NCI-H526 (cell line): ENCODE data around the gene TSEN54.

Experiments
- DNase-seq, 2 experiments: peaks; one replicate each; lab custom pipeline; 2025; lab: John Stamatoyannopoulos, UW

The TSEN54 gene

GRCh38 chr17:75488693-75489510 is 27.4 kb upstream of the TSEN54 start:
- DNase-seq = no peak

GRCh38 chr17:75489511-75489955 is 26.8 kb upstream of the TSEN54 start:
- DNase-seq = no peak

GRCh38 chr17:75490173-75490743 is 26.1 kb upstream of the TSEN54 start:
- no peak for DNase-seq

DNA sequence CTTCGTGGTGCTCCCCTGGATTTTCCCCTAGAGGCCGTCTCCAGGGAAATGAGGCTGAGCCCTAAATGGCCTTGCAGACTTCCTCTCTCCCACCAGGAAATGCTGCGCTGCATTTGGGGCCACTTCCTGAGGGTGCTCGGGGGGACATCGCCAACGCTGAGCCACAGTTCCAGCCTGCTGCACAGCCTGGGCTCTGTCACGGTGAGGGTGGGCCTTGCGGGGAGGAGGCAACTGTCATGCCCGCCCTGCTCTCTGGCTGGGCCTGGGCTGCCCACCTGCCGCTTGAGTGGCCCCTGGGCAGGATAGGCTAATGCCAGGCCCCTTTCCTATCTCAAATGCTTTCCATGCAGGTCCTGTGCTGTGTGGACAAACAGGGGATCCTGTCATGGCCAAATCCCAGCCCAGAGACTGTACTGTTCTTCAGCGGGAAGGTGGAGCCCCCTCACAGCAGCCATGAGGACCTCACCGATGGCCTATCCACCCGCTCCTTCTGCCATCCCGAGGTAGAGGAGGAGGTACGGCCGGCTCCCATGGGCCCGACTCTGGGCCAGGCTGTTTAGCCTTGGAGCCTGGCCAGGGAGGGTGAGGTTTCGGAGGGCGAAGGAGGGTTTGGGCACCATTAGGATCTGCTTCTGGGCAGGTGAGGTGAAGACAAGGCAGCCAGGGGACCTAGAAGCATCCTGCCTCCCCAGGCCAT is 25.2 kb upstream of the TSEN54 start:
- DNase-seq = no peak

GRCh38 chr17:75491680-75492079 is 24.6 kb upstream of the TSEN54 start:
- no peak for DNase-seq

DNA sequence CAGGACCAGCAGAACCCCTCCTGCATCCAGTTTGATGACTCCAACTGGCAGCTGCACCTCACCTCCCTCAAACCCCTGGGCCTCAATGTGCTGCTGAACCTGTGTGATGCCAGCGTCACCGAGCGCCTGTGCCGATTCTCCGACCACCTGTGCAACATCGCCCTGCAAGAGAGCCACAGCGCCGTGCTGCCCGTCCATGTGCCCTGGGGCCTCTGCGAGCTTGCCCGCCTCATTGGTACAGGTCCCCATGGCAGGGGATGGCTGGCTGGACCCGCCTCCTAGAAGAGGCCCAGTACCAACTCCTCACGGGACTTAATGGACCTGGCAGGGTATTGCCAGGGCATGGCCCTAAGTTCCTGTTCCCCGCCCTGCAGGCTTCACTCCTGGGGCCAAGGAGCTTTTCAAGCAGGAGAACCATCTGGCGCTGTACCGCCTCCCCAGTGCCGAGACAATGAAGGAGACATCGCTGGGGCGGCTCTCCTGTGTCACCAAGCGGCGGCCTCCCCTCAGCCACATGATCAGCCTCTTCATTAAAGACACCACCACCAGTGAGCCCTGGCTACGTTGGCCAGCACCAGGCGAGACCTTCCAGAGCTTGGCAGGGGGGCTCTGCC is 23.7 kb upstream of the TSEN54 start:
- DNase-seq = no peak

DNA sequence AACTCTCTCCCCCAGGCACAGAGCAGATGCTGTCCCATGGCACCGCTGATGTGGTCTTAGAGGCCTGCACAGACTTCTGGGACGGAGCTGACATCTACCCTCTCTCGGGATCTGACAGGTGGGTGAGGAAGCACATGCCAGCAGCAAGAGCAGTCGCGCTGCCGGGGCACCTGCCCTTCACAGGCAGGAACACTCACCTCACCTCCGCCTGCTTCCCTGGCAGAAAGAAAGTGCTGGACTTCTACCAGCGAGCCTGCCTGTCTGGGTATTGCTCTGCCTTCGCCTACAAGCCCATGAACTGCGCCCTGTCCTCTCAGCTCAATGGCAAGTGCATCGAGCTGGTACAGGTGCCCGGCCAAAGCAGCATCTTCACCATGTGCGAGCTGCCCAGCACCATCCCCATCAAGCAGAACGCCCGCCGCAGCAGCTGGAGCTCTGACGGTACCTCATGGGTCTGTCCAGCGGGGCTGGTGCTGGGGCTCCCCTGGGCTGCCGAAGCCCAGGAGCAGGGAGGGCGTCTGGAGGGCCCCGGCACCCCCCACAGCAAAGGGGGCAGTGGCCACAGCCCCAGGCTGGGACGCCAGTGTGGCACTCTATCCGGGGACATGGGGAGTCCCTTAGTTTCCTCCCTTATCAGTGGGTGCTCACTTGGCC is 22.7 kb upstream of the TSEN54 start:
- no peak for DNase-seq

DNA sequence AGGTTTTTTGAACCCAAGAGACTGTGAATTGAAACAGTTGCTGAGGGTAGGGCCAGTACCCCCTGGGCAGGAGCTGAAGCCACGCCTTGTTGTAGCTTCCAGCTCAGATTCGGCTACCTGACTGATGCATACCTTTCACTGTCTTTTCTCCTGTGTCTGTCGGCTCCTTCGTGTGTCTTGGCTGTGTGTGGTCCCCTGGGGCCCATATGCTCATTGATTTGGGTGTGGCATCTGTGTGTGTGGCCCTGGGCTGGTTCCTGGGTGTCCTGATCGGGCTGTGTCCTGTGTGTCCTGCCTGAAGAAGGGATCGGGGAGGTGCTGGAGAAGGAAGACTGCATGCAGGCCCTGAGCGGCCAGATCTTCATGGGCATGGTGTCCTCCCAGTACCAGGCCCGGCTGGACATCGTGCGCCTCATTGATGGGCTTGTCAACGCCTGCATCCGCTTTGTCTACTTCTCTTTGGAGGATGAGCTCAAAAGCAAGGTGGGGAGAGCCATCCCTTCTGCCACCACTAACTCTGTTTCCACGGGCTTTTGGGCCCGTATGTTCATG is 21.9 kb upstream of the TSEN54 start:
- DNase-seq = no peak

GRCh38 chr17:75496005-75496404 is 20.3 kb upstream of the TSEN54 start:
- DNase-seq = no peak

DNA sequence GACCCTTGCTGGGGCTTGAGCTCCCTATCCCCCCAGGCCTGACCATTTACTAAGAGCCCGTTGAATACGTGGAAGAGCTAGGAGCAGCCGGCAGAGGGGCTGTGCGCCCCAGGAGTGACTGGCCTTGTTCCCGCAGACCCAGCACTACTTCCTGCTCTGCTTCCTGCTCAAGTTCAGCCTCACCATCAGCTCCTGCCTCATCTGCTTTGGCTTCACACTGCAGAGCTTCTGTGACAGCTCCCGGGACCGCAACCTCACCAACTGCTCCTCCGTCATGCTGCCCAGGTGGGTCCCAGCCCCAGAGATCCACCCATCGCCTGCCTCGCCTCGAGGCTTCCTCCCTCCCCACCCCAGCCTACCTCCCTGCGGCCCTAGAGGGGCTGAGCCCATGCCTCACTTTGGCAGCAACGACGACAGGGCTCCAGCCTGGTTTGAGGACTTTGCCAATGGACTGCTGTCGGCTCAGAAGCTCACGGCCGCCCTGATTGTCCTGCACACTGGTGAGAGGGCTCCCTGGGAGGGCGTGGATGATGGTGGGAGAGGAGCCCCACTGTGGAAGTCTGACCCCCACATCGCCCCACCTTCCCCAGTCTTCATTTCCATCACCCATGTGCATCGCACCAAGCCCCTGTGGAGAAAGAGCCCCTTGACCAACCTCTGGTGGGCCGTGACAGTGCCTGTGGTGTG is 18.1 kb upstream of the TSEN54 start:
- DNase-seq = no peak

DNA sequence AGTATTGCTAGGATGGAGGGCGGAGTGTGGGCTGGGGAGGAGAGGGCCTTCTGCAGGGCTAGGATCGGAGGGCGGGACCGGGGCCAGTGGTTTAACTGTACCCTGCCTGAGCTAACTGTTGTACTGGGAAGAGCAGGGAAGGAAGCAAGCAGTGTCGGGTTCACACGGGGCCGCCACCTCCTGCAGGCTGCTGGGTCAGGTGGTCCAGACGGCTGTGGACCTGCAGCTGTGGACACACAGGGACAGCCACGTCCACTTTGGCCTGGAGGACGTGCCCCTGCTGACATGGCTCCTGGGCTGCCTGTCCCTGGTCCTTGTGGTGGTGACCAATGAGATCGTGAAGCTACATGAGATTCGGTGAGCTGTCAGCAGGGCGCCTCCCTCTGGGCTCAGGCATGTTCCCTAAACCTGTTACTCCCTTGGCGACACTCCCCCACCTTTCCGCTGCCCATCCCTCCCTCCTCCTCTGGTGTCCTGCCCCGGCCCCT is 17.6 kb upstream of the TSEN54 start:
- DNase-seq = no peak

GRCh38 chr17:75499313-75500022 is 16.9 kb upstream of the TSEN54 start:
- no peak for DNase-seq

- DNase-seq = no peak
Measured at GRCh38 chr17:75500419-75501216, 15.7 kb upstream of the TSEN54 start.

DNA sequence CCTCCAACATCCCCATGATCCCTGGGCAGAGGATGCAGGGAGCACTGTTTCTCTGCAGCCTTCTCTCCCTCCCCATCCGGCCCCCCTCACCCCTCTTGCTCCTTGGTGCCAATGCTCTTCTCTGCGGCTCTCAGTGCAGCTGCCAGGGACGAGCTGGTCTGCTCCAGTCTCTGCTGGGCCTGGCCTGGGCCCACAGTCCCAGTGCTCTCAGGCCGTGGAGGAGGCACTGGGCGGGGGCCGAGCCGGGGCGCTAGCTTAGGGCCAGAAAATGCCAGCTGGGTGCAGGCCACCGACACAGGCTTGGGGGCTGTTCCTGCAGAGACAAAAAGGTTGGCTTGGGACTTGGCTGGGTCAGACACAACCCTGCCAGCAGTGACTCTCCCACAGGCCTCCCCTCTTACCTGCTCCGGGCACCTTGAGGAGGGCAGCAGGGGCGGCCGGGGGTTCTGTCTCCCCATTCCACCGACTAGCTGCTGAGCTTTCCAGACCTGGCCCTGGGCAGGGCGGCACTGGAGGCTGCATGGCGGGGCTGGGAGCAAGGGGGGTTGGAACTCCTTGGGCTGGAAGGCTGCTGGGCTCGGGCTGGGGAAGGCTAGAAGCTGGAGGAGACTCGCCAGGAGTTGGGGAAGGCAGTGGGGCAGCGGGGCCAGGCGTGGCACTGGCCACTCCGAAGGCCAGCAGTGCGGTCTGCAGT is 14.8 kb upstream of the TSEN54 start:
- no peak for DNase-seq

DNA sequence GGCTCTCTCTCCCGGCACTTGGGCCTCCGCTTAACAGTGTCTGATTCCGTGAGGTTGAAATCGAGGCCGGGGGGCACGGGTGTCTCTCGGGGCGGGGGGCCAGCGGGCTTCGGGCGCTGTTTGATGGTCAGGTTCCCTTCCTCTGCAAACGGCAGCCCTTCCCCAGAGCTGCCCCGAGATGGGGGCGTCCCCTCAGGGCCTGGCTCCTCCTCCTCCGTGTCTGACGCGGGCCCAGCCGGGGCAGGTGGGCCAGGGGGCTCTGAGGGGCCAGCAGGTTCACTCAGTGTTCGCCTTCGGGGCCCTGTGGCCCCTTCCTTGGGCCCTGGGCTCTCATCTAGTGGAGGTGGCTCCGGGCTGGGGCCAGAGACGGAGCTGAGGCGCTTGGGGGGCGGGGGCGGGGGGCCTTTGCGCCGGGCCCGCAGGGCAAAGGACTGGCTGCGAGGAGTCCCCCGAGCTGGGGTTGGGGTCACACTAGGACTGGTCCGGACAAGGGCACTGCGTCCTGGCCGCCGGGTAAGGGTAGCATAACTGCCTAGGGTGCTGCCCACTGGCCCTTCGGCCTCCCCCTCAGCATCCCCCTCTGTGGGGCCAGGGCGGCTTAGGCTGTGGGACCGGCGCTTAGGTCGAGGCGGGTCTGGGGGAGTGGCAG is 14.1 kb upstream of the TSEN54 start:
- no peak for DNase-seq

DNA sequence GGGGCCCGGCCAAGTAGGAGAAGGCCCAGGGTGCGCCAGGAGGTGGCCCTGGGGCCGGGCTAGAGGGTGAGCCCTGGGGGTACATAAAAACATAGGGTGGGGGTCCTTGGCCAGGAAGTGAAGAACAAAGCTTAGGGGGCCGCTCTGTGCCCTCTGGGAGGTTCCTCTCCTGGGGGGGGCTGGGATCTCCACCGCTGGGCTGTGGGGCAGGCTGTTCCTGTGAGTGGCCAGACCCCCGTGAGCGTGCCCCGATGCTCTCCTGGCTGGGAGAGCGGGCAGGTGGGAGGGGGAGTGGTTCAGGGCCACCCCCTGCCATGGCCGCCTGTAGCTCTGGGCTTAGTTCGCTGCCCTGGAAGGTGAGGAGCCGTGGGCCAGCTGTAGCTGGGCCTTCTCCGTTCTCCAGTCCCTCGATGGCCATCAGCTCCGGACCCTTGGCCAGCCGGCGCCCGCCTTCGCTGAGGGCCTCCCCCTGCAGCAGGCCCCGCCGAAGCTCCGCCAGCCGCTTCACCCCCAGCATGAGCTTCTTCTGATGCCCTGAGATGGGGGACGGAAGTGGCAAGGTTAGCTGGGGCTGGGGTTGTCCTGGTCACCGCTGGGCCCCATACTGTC is 13.5 kb upstream of the TSEN54 start:
- no peak for DNase-seq

- peak in 1 of 2 experiments; percentile 17 for DNase-seq
Measured at GRCh38 chr17:75503337-75503950, 12.9 kb upstream of the TSEN54 start.

DNA sequence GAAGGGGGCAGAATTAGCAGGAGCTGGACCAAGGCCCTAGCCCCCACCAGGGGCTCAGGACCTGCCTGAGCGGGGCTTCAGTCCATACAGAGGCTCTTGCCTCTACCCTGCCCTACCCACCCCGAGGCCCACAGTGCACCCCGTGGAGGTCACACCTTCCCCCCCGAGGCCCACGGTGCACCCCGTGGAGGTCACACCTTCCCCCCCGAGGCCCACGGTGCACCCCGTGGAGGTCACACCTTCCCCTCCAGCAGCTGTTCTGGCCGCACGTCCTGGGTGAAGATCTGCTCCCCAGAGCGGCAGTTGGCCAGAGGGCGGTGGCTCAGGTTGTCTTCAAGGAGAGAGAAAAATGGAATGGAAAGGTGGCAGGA is 12.4 kb upstream of the TSEN54 start:
- DNase-seq = no peak
